HUDEP-2 (cell line): Measurements from ENCODE around the gene RASSF10.

Experiments
- DNase-seq, 76 experiments: peaks; one replicate each; lab custom pipeline; 2025; ENCODE audit not compliant: unreplicated experiment in 76 of 76; lab: John Stamatoyannopoulos, UW

Gene RASSF10

GRCh38 chr11:12993626-12994025, 15.5 kb upstream of the RASSF10 start:
- no peak for DNase-seq

GRCh38 chr11:12994476-12994875, 14.6 kb upstream of the RASSF10 start:
- DNase-seq: no peak

- DNase-seq: no peak
Measured at GRCh38 chr11:12995188-12995587, 13.9 kb upstream of the RASSF10 start.

GRCh38 chr11:12995823-12996222, 13.3 kb upstream of the RASSF10 start:
- no peak for DNase-seq

- DNase-seq: no peak
Measured at GRCh38 chr11:12997168-12997567, 11.9 kb upstream of the RASSF10 start.

- no peak for DNase-seq
Measured at GRCh38 chr11:12998336-12998735, 10.8 kb upstream of the RASSF10 start.

- DNase-seq: no peak
Measured at GRCh38 chr11:12999597-12999996, 9.5 kb upstream of the RASSF10 start.

- DNase-seq: no peak
Measured at GRCh38 chr11:13000116-13000515, 9.0 kb upstream of the RASSF10 start.

- DNase-seq: no peak
Measured at GRCh38 chr11:13000721-13001120, 8.4 kb upstream of the RASSF10 start.

- no peak for DNase-seq
Measured at GRCh38 chr11:13003736-13004493, 5.2 kb upstream of the RASSF10 start.

- no peak for DNase-seq
Measured at GRCh38 chr11:13007182-13008060, 1.7 kb upstream of the RASSF10 start.

- DNase-seq: no peak
Measured at GRCh38 chr11:13008061-13008435, 1.1 kb upstream of the RASSF10 start.

GRCh38 chr11:13009476-13009920, 382 bp downstream of the RASSF10 start:
- no peak for DNase-seq

- no peak for DNase-seq
Measured at GRCh38 chr11:13009921-13010748, 1.0 kb downstream of the RASSF10 start.

GRCh38 chr11:13010749-13011465, 1.8 kb downstream of the RASSF10 start:
- no peak for DNase-seq

- no peak for DNase-seq
Measured at GRCh38 chr11:13011466-13012055, 2.4 kb downstream of the RASSF10 start.

- no peak for DNase-seq
Measured at GRCh38 chr11:13012056-13012661, 3.0 kb downstream of the RASSF10 start.

GRCh38 chr11:13013054-13013488, 4.0 kb downstream of the RASSF10 start:
- DNase-seq: no peak

- no peak for DNase-seq
Measured at GRCh38 chr11:13015753-13016152, 6.6 kb downstream of the RASSF10 start.
